PFSK-1 (cell line): ENCODE data around the gene SAC3D1.

Experiments
- FOXP2 ChIP-seq: optimal IDR thresholded peaks from 2 replicates; pipeline ENCODE3; 2011; ENCODE audit warnings: borderline replicate concordance, control low read depth, inconsistent platforms; ENCODE audit not compliant: insufficient read depth; ENCODE audit errors: extremely low read length, extremely low read depth
- POLR2AphosphoS5 ChIP-seq: IDR thresholded peaks from 2 replicates; pipeline ENCODE4 v1.6.1; 2012; ENCODE audit warnings: low read depth, mild to moderate bottlenecking, control low read depth, low read length, moderate library complexity
- REST ChIP-seq, 2 experiments: IDR thresholded peaks; 2 replicates each; pipeline versions ENCODE4 v1.6.1 to v1.8.0; 2011 to 2012; ENCODE audit warnings: low read depth in 2 of 2, low read length in 2 of 2, control low read depth in 1 of 2, inconsistent platforms in 1 of 2, mild to moderate bottlenecking in 1 of 2, moderate library complexity in 1 of 2; ENCODE audit not compliant: insufficient read depth in 1 of 2
- SIN3A ChIP-seq: IDR thresholded peaks from 2 replicates; pipeline ENCODE4 v1.6.1; 2012; ENCODE audit warnings: mild to moderate bottlenecking, low read length, moderate library complexity, borderline replicate concordance; ENCODE audit not compliant: insufficient read depth
- TAF1 ChIP-seq: IDR thresholded peaks from 2 replicates; pipeline ENCODE4 v1.6.1; 2012; ENCODE audit warnings: low read length, control low read depth, borderline replicate concordance; ENCODE audit not compliant: insufficient read depth

SAC3D1 gene

GRCh38 chr11:64998690-64999431, 42.1 kb upstream of the SAC3D1 start:
- TF ChIP-seq POLR2AphosphoS5 = no peak
- no peak for TF ChIP-seq TAF1
- TF ChIP-seq FOXP2 = no peak
- TF ChIP-seq SIN3A = no peak
- TF ChIP-seq REST (IDR thresholded peaks at IDR 0.05; ENCODE audit: insufficient read depth in 1 of 2, low read depth in 2 of 2, low read length in 2 of 2) = no peak

DNA sequence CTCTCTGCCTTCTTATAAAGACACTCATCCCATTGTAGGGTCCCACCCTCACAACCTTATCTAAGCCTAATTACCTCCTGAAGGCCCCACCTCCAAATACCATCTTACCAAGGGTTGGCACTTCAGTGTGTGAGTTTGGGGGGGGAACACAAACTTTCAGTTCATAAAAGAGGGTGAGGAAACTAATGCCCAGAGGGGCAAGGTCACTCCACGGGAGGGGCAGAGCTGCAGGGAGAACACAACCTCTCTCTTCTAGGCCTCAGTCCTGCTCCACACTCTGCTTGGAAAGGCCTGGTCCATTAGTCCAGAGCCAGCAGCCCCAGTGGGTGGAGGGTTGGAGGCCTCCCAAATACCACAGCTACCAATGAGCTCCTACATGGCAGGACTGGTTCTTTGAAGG, 41.5 kb upstream of the SAC3D1 start:
- TF ChIP-seq TAF1 = no peak
- no peak for TF ChIP-seq FOXP2
- TF ChIP-seq SIN3A = no peak
- TF ChIP-seq REST (IDR thresholded peaks at IDR 0.05; ENCODE audit: insufficient read depth in 1 of 2, low read depth in 2 of 2, low read length in 2 of 2) = no peak
- no peak for TF ChIP-seq POLR2AphosphoS5

GRCh38 chr11:65002706-65003105, 38.3 kb upstream of the SAC3D1 start:
- no peak for TF ChIP-seq TAF1
- TF ChIP-seq SIN3A = no peak

DNA sequence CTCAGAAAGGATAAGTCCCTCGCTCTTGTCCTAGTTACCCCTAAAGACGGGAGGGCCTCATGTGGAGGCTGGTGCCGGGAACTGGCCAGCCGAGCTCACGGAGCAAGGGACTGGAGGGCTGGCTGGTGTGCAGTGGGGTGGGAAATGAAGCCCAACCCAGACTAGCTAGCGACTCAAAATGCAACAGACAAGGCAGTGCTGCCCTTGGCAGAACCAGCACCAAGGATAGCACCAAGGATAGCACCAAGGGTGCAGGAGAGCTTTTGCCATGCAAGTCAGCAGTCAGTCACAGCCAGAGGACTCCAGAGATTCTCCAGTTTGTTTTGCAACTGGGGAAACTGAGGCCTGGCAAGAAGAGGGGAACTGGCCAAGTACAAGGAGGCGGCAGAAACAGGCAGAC, 37.7 kb upstream of the SAC3D1 start:
- TF ChIP-seq POLR2AphosphoS5 (no peak), TAF1 (no peak), FOXP2 (no peak), SIN3A (no peak), REST (IDR thresholded peaks at IDR 0.05; ENCODE audit: insufficient read depth in 1 of 2, low read depth in 2 of 2, low read length in 2 of 2) (peak; percentile 87 to 94)

- TF ChIP-seq REST (IDR thresholded peaks at IDR 0.05; ENCODE audit: insufficient read depth in 1 of 2, low read depth in 2 of 2, low read length in 2 of 2) (no peak), FOXP2 (no peak), POLR2AphosphoS5 (no peak), TAF1 (no peak), SIN3A (no peak)
These were observed 33.0 kb upstream of the SAC3D1 start for GRCh38 chr11:65008016-65008415.
